OCI-LY1 (cell line): ENCODE results near the gene SETD5.

Source experiments
- H2AFZ ChIP-seq: fragments of 200-600 bp; sonication (generic), shearing (Covaris generic); 2 replicates; pipeline ENCODE4 v1.6.0; 2014; ENCODE audit warnings: antibody characterized with exemption, mild to moderate bottlenecking, low read length
- H3F3A ChIP-seq: fragments of 200-600 bp; sonication (generic), shearing (Covaris generic); 2 replicates; pipeline ENCODE4 v1.6.0; 2014; ENCODE audit warnings: mild to moderate bottlenecking, antibody characterized with exemption, low read length, moderate library complexity; ENCODE audit not compliant: insufficient read depth
- H3K27ac ChIP-seq: fragments of 200-600 bp; sonication (generic); 2 replicates; pipeline ENCODE4 v1.5.1; 2014; ENCODE audit warnings: low read length, mixed run types, mild to moderate bottlenecking, low read depth; ENCODE audit not compliant: poor library complexity, severe bottlenecking
- H3K27me3 ChIP-seq: fragments of 200-600 bp; sonication (generic); 2 replicates; pipeline ENCODE4 v1.6.0; 2014; ENCODE audit warnings: antibody characterized with exemption, mild to moderate bottlenecking, low read length, moderate library complexity; ENCODE audit not compliant: insufficient read depth
- H3K36me3 ChIP-seq: fragments of 200-600 bp; sonication (generic); 2 replicates; pipeline ENCODE4 v1.6.1; 2014; ENCODE audit warnings: mild to moderate bottlenecking, antibody characterized with exemption, low read length, moderate library complexity, mixed read lengths; ENCODE audit not compliant: insufficient read depth
- H3K4me1 ChIP-seq: fragments of 200-600 bp; sonication (generic); 2 replicates; pipeline ENCODE4 v1.5.1; 2014; ENCODE audit warnings: mild to moderate bottlenecking, low read length, moderate library complexity; ENCODE audit not compliant: insufficient read depth, severe bottlenecking
- H3K4me2 ChIP-seq: fragments of 200-600 bp; sonication (generic), shearing (Covaris generic); 2 replicates; pipeline ENCODE4 v1.6.1; 2014; ENCODE audit warnings: low read length
- H3K4me3 ChIP-seq: fragments of 200-600 bp; sonication (generic); 2 replicates; pipeline ENCODE4 v1.5.1; 2014; ENCODE audit warnings: low read length, low read depth, mild to moderate bottlenecking, mixed read lengths; ENCODE audit not compliant: poor library complexity, severe bottlenecking
- H3K79me2 ChIP-seq: fragments of 200-600 bp; shearing (Covaris generic); 2 replicates; pipeline ENCODE4 v1.6.1; 2016; ENCODE audit warnings: mixed run types, low read length, mixed read lengths; ENCODE audit not compliant: insufficient read depth
- H3K9ac ChIP-seq: fragments of 200-600 bp; sonication (generic), shearing (Covaris generic); 2 replicates; pipeline ENCODE4 v1.6.1; 2014; ENCODE audit warnings: mild to moderate bottlenecking, low read length, mixed read lengths
- H3K9me2 ChIP-seq: fragments of 200-600 bp; sonication (generic), shearing (Covaris generic); 2 replicates; pipeline ENCODE4 v1.6.1; 2014; ENCODE audit warnings: low read depth, mild to moderate bottlenecking, low read length, mixed read lengths
- H3K9me3 ChIP-seq: fragments of 200-600 bp; shearing (Covaris generic); 2 replicates; pipeline ENCODE4 v1.6.1; 2014; ENCODE audit warnings: low read length, mixed read lengths
- H4K20me1 ChIP-seq: fragments of 200-600 bp; sonication (generic), shearing (Covaris generic); 2 replicates; pipeline ENCODE4 v1.6.0; 2016; ENCODE audit warnings: mild to moderate bottlenecking, low read length; ENCODE audit not compliant: insufficient read depth
- CTCF ChIP-seq: fragments of 200-600 bp; sonication (generic), shearing (Covaris generic); IDR thresholded peaks from 2 replicates; pipeline ENCODE4 v1.5.1; 2017; ENCODE audit warnings: mild to moderate bottlenecking, antibody characterized with exemption, low read length, moderate library complexity, mixed read lengths
- EZH2 ChIP-seq: fragments of 200-600 bp; sonication (generic), shearing (Covaris generic); IDR thresholded peaks from 2 replicates; pipeline ENCODE4 v1.8.0; 2017; ENCODE audit warnings: borderline replicate concordance, mixed run types, mild to moderate bottlenecking, antibody characterized with exemption, low read length, moderate library complexity, mixed read lengths

The SETD5 gene

GRCh38 chr3:9397332-9397905 lies at the start of gene SETD5:
TSS of gene SETD5 (plus strand) at chr3:9397615. CDS start at chr3:9428939, 31,324 bp downstream.
- Histone ChIP-seq H3K4me3 (peak within 1 kb of the TSS; percentile 89), H4K20me1 (no peaks in the 10 kb centered on the region), H3K27me3 (no peaks in the 10 kb centered on the region), H3K79me2 (peaks cover 87% of the 10 kb centered on the region), H3K9me3 (no peaks in the 10 kb centered on the region), H3F3A (no peaks in the 10 kb centered on the region), H3K36me3 (peaks cover 42% of the 10 kb centered on the region), H2AFZ (no peak within 1 kb of the TSS), H3K9ac (peak within 1 kb of the TSS; percentile 95), H3K4me2 (peak within 1 kb of the TSS; percentile 91), H3K9me2 (no peaks in the 10 kb centered on the region), H3K27ac (peak within 1 kb of the TSS; percentile 87), H3K4me1 (peaks cover 53% of the 10 kb centered on the region)
- TF ChIP-seq EZH2 (no peak), CTCF (no peak)

- no peaks in the 10 kb centered on the region for H3K36me3 ChIP-seq
- H3K9me2 ChIP-seq, result no peaks in the 10 kb centered on the region
- TF ChIP-seq CTCF (no peak), EZH2 (no peak)
- H3K9ac ChIP-seq, result no peak overlapping the region
- no peaks in the 10 kb centered on the region for H3K9me3 ChIP-seq
- H2AFZ ChIP-seq, result no peak overlapping the region
- no peaks in the 10 kb centered on the region for H3K4me1 ChIP-seq
- no peaks in the 10 kb centered on the region for H3K79me2 ChIP-seq
- no peaks in the 10 kb centered on the region for H3F3A ChIP-seq
- H3K27ac ChIP-seq, result no peak overlapping the region
- no peak overlapping the region for H3K4me2 ChIP-seq
- H3K27me3 ChIP-seq, result no peaks in the 10 kb centered on the region
- H4K20me1 ChIP-seq, result no peaks in the 10 kb centered on the region
- H3K4me3 ChIP-seq, result no peak overlapping the region
Measured at GRCh38 chr3:9347887-9348286, 49.5 kb upstream of the SETD5 start.

- Histone ChIP-seq H4K20me1 (no peaks in the 10 kb centered on the region), H3K27me3 (no peaks in the 10 kb centered on the region), H3K4me2 (no peak overlapping the region), H3K27ac (no peak overlapping the region), H3K4me1 (peaks cover 13% of the 10 kb centered on the region), H3K9ac (no peak overlapping the region), H3K79me2 (no peaks in the 10 kb centered on the region), H3F3A (peaks cover 4% of the 10 kb centered on the region; the same call in 1 of the 2 replicates), H3K9me2 (no peaks in the 10 kb centered on the region), H2AFZ (no peak overlapping the region), H3K9me3 (no peaks in the 10 kb centered on the region), H3K36me3 (no peaks in the 10 kb centered on the region), H3K4me3 (no peak overlapping the region)
- TF ChIP-seq EZH2 (no peak), CTCF (no peak)
Measured at GRCh38 chr3:9349321-9350117, 47.9 kb upstream of the SETD5 start.
